Stimulated activated CD4-positive, alpha-beta T cell treated with anti-CD3 and anti-CD28 coated beads, Interleukin-15, amount 100 ng/mL, for 24 hours (primary cell): ENCODE measurements around the gene SMAD9.
"Not testable (repeated sequence)": the region's sequence is repeated elsewhere in the genome, so short reads cannot be mapped to it uniquely, and the experiment has no call there.

Experiments used
- DNase-seq: peaks from one replicate; pipeline ENCODE4 v3.0.0-alpha.2; 2020

SMAD9 gene

GRCh38 chr13:36910545-36910944, 9.5 kb downstream of the SMAD9 start:
- no peak for DNase-seq

- DNase-seq = no peak
Measured at GRCh38 chr13:36907821-36908220, 12.2 kb downstream of the SMAD9 start.

- DNase-seq = no peak
Measured at GRCh38 chr13:36907266-36907665, 12.8 kb downstream of the SMAD9 start.

DNA sequence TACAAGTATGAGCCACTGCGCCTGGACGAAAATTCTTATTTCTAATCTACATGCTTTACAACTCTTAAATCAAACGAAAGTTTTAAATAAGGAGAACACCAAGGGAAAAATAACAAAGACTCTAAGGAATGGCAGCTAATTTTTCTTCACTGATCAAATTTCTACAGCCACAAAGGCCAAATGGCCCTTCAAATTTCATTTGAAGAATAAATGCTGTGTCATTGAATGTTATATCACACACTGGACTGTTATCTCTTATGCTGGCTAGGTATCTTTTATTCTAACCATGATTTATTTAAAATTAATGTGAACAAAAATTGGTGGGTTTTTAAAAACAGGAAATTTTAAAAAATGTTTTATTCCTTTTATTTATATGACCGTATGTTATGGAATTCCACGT, 14.1 kb downstream of the SMAD9 start:
- DNase-seq = no peak

DNA sequence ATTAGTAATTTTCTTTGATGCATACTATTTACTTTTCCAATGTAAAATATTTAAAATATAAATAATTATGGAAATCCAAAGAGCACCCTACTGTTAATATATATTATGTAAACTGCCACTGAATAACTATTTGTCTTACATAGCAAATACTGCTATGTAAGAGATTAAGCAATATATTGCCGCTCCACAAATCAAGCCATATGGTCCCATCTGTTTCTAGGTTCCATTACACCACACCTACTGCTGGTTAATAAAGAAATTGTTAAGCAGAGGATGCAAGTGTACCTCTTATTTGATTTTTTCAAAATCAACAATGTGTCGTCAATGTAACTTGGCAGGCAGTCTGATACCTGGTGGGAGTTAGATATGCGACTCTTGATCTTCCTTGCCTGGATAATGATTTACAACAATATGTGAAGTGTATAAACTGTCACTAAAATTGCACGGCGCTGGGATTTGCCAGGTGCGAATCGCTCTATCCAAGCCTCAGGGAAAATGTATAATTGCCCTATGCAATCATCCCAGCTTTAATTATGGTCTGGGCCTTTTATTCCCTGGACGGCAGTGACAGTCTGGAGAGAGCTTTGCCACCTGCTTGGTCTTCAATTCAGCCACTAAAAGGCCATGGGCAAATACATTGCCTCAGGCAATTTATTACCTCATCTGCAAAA, 16.0 kb downstream of the SMAD9 start:
- DNase-seq = no peak

GRCh38 chr13:36897054-36897616, 22.9 kb downstream of the SMAD9 start:
- no peak for DNase-seq

DNA sequence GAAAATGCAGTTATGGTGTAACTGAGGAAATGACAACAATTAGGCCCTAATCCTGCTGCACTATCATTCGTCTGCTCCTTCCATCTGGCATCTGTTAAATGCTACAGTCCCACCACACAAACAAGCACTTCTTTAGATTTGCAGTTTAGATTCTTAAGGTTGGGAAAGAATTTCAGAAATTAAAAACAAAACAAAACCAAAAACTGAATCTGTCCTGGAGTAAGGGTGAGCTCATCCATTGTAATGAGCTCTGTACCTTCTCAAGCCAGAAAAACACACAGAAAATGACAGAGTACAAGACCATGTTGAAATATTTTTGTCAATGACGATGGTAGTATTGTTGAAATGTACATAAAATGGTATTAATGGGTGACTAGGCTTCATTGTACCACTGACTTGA, 28.3 kb downstream of the SMAD9 start:
- no peak for DNase-seq

DNA sequence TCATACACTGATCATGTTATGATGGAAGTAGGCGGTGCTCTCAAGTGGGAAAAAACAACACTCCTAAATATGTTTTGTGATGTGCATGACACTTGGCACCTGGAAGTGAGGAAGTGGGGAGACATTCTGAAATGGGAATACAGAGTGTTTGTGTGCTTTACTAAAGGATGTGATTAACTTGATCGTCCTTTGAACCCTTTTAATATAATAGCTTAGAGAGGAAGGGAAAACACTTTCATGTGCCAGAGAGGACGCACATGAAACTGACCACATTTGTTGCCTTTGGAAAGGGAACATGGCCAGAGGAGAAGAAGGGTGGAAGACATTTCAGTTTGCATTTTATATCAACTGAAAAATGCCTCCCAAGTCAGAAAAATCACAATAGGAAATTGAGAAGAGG, 31.4 kb downstream of the SMAD9 start:
- no peak for DNase-seq

GRCh38 chr13:36887758-36888521, 32.1 kb downstream of the SMAD9 start:
- DNase-seq = no peak

GRCh38 chr13:36885901-36886300, 34.1 kb downstream of the SMAD9 start:
- no peak for DNase-seq

- no peak for DNase-seq
Measured at GRCh38 chr13:36884235-36884634, 35.8 kb downstream of the SMAD9 start.

- DNase-seq = no peak
Measured at GRCh38 chr13:36883824-36884223, 36.2 kb downstream of the SMAD9 start.

DNA sequence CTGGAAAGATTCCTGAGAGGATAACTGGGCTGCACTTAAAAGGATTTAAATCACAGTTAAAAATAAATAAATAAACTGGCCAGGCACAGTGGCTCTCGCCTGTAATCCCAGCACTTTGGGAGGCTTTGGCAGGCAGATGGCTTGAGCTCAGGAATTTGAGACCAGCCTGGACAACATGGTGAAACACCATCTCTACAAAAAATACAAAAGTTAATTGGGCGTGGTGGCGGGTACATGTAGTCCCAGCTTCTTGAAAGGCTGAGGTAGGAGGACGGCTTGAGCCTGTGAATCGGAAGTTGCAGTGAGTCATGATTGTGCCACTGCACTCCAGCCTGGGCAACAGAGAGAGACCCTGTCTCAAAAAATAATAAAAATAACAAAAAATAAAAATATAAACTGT, 36.6 kb downstream of the SMAD9 start:
- DNase-seq = not testable (repeated sequence)

GRCh38 chr13:36882829-36883390, 37.1 kb downstream of the SMAD9 start:
- no peak for DNase-seq

- no peak for DNase-seq
Measured at GRCh38 chr13:36880961-36881360, 39.1 kb downstream of the SMAD9 start.

- DNase-seq = no peak
Measured at GRCh38 chr13:36879218-36879938, 40.7 kb downstream of the SMAD9 start.

GRCh38 chr13:36875961-36876360, 44.1 kb downstream of the SMAD9 start:
- no peak for DNase-seq

- no peak for DNase-seq
Measured at GRCh38 chr13:36875431-36875830, 44.6 kb downstream of the SMAD9 start.

GRCh38 chr13:36872621-36873020, 47.4 kb downstream of the SMAD9 start:
- DNase-seq = no peak

- no peak for DNase-seq
Measured at GRCh38 chr13:36870050-36870692, 49.9 kb downstream of the SMAD9 start.

DNA sequence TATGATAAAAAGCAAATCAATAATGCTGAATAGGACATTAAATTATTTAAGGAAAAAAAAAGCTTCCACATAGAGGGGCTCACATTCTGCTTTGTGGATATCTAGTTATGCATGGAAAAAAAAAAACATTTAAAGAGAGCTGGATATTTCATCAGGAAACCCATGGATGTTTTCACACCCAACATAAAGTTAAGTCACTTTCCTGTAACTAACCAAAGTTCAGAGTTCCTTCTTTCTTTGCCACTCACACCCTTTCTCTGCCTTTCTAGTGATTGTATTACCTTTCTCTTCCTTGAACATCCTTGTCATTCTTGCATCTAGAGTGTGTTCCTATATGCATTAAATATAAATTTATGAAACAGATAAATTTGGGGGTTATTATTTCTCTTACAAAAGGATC, 53.8 kb downstream of the SMAD9 start:
- DNase-seq = no peak

GRCh38 chr13:36865265-36865664, 54.8 kb downstream of the SMAD9 start:
- DNase-seq = no peak

GRCh38 chr13:36862722-36863121, 57.3 kb downstream of the SMAD9 start:
- DNase-seq = no peak
